Stomach smooth muscle (tissue), 2 donors: ENCODE results near the gene CTNND2.

Source experiments
- H3K27ac ChIP-seq: one replicate; pipeline ENCODE4 v1.7.0; 2013; ENCODE audit warnings: mild to moderate bottlenecking, low read length, inconsistent platforms
- H3K27me3 ChIP-seq, 2 donors: one replicate each; pipeline ENCODE4 v1.7.0; 2013; ENCODE audit warnings: low read length in 2 of 2; ENCODE audit not compliant: insufficient read depth in 2 of 2, control insufficient read depth in 1 of 2
- H3K36me3 ChIP-seq, 2 donors: one replicate each; pipeline ENCODE4 v1.7.0; 2013; ENCODE audit warnings: low read length in 2 of 2; ENCODE audit not compliant: control insufficient read depth in 2 of 2, insufficient read depth in 2 of 2
- H3K4me1 ChIP-seq: one replicate; pipeline ENCODE4 v1.7.0; 2013; ENCODE audit warnings: low read length; ENCODE audit not compliant: control insufficient read depth, insufficient read depth
- H3K4me3 ChIP-seq, 2 donors: one replicate each; pipeline ENCODE4 v1.7.0; 2013; ENCODE audit warnings: low read length in 2 of 2
- H3K9ac ChIP-seq, 2 donors: one replicate each; pipeline ENCODE4 v1.7.0; 2013; ENCODE audit warnings: low read length in 2 of 2, mild to moderate bottlenecking in 1 of 2
- H3K9me3 ChIP-seq, 2 donors: one replicate each; pipeline ENCODE4 v1.7.0; 2013; ENCODE audit warnings: low read length in 2 of 2; ENCODE audit not compliant: control insufficient read depth in 2 of 2
- donor health status: healthy.
- donor health status: Pancreatic carcinoma.

The CTNND2 gene

DNA sequence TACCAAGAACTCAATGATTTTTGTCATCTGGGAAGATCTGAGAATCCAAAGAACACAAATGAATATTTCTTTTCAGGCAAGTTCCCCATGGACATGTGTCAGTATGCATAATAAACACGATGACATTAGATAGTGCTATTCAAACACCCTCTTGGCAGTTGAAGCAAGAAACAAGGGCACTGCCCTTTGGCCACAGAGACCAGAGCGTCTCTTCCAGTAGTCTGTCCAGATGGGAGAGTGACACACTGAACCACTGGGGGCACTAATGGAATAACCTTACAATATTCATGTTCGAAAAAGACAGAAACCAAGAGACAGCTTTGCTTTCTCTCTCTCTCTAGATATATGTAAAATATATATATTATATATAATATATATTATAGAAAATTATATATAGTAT lies 301.9 kb downstream of the CTNND2 start:
- Histone ChIP-seq H3K27me3 (no peaks in the 10 kb centered on the region), H3K9me3 (no peaks in the 10 kb centered on the region), H3K4me3 (no peak overlapping the region), H3K36me3 (no peaks in the 10 kb centered on the region), H3K27ac (no peak overlapping the region), H3K4me1 (no peaks in the 10 kb centered on the region), H3K9ac (no peak overlapping the region)

DNA sequence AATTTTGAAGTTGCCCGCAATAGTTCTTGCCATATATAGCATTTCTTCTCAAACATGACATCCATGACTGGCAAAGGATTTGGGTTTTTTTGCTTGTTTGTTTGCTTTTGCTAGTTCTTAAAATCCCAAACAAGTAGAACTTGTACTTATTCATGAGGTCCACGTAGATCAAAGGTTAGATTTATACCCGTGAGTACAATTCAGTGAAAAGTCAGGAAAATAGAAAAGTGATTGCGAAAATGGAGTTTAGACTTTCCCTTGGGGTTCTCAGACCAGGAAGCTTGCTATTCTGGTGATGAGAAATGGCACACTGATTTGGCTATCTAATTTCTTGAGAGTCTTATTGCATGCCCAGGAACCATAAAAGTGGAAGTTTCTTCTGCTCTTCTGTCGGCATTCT lies 304.7 kb downstream of the CTNND2 start:
- Histone ChIP-seq H3K27ac (no peak overlapping the region), H3K9ac (no peak overlapping the region), H3K27me3 (no peaks in the 10 kb centered on the region), H3K4me1 (no peaks in the 10 kb centered on the region), H3K4me3 (no peak overlapping the region), H3K36me3 (no peaks in the 10 kb centered on the region), H3K9me3 (no peaks in the 10 kb centered on the region)

DNA sequence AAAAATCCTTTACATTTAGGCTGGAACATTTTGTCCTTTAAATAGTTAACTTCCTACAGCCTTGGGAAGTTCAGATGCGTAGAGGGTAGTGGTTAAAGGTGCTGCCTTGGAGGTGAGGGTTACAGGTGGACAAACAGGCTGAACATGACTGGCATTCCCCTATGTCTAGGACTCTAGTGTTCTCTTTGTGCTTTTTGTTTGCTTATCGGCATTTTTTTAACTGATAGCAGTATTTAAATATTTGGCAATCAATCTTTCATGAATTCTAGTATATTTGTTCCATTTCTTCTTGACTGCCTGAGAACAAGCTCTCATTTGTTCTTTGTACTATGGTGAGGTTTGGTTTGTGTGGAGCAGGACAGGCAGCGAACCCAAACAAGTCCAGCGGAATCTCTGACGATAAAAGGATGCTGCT lies 307.6 kb downstream of the CTNND2 start:
- H3K27ac ChIP-seq, result no peak overlapping the region
- no peaks in the 10 kb centered on the region for H3K4me1 ChIP-seq
- H3K9ac ChIP-seq, result no peak overlapping the region
- no peaks in the 10 kb centered on the region for H3K27me3 ChIP-seq
- no peaks in the 10 kb centered on the region for H3K9me3 ChIP-seq
- no peak overlapping the region for H3K4me3 ChIP-seq
- H3K36me3 ChIP-seq, result no peaks in the 10 kb centered on the region

DNA sequence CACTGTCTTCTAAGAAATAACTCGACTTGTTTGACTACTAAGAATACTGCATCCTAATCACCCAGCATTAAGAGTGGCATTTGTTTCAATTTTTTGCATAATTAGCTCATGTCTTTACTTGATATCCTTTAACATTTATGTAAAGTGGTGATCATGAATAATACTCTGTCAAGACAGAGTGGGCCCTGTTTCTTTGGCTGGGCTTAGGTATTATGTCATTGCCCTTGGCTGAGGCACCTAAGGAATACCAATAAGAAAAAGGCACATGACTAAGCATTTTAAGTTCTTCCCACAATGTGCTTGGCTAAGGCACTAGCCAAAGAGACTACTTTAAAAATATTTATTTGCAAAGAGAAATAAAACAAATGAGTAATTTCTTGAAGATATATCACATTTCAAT lies 308.1 kb downstream of the CTNND2 start:
- Histone ChIP-seq H3K36me3 (no peaks in the 10 kb centered on the region), H3K4me1 (no peaks in the 10 kb centered on the region), H3K9ac (no peak overlapping the region), H3K27ac (no peak overlapping the region), H3K4me3 (no peak overlapping the region), H3K27me3 (no peaks in the 10 kb centered on the region), H3K9me3 (no peaks in the 10 kb centered on the region)

DNA sequence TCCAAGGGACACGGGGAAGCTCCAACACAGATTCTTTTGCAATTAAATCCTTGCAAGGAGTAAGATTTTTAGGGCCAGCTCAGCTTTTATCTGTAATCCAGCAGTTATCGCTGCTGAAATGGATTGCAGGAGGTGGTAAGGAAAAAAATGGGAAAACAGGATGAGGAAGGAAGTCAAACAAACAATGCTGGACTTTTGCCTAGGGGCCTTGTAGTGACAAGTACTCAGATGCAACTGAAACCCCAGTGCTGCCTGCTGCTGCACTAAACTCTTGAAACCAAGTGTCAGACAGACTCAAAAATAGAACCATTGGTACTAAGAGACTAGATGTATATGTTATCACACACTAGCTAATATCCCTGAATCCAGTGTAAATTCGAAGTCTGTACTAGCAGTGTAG lies 309.2 kb downstream of the CTNND2 start:
- Histone ChIP-seq H3K27ac (no peak overlapping the region), H3K4me3 (no peak overlapping the region), H3K27me3 (no peaks in the 10 kb centered on the region), H3K36me3 (no peaks in the 10 kb centered on the region), H3K9me3 (no peaks in the 10 kb centered on the region), H3K9ac (no peak overlapping the region), H3K4me1 (no peaks in the 10 kb centered on the region)

DNA sequence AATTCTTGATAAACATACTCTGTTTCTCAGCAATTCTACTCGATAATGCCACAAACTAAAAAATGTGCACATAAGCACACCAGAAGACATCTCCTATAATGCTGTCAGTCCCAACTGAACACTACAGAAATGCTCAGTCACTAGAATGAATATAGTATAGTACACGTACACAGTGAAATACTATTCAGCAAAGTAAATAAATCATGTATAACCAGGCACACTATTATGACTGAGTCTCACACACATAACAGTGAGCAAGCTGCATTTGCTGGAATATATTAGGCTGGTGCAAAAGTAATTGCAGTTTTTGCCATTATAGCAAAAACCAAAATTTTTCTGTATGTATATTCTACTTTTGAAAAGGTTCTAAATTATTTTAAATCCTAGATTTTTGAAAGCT lies 310.2 kb downstream of the CTNND2 start:
- Histone ChIP-seq H3K36me3 (no peaks in the 10 kb centered on the region), H3K9me3 (no peaks in the 10 kb centered on the region), H3K27me3 (no peaks in the 10 kb centered on the region), H3K4me1 (no peaks in the 10 kb centered on the region), H3K4me3 (no peak overlapping the region), H3K9ac (no peak overlapping the region), H3K27ac (no peak overlapping the region)

DNA sequence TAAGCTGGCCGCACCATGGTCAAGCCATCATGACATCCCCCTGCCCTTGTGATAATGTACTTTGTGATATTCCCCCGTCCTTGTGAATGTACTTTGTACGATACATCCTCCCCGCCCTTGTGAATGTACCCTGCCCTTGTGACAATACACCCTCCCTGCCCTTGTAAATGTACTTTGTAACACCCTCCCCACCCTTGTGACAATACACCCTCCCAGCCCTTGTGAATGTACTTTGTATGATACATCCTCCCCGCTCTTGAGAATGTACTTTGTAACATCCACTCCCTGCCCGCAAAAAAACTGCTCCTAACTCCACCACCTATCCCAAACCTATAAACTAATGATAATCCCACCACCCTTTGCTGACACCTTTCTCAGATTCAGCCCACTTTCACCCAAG lies 313.8 kb downstream of the CTNND2 start:
- Histone ChIP-seq H3K36me3 (no peaks in the 10 kb centered on the region), H3K4me3 (no peak overlapping the region), H3K4me1 (no peaks in the 10 kb centered on the region), H3K9ac (no peak overlapping the region), H3K27me3 (no peaks in the 10 kb centered on the region), H3K9me3 (no peaks in the 10 kb centered on the region), H3K27ac (no peak overlapping the region)

DNA sequence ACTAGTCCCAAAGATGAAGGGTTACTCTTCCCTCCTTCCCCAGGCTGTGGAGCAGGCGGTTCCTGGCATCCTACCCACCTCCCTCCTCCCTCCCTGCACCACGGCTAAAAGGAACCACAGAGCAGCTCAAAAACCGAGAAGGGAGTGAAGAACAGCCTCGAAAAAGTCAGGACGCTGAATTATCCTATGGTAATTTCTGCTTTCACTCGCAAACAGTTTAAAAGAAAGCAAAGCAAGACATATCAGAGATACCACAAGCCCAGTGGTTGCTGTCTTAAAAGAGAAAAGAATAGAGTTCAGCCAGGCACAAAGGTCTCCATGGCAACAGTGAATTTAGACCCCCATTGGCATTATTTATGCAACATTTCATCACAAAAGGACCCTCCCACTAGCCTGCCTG lies 315.4 kb downstream of the CTNND2 start:
- H3K36me3 ChIP-seq, result no peaks in the 10 kb centered on the region
- no peaks in the 10 kb centered on the region for H3K9me3 ChIP-seq
- no peak overlapping the region for H3K27ac ChIP-seq
- H3K4me1 ChIP-seq, result no peaks in the 10 kb centered on the region
- no peaks in the 10 kb centered on the region for H3K27me3 ChIP-seq
- H3K9ac ChIP-seq, result no peak overlapping the region
- no peak overlapping the region for H3K4me3 ChIP-seq

DNA sequence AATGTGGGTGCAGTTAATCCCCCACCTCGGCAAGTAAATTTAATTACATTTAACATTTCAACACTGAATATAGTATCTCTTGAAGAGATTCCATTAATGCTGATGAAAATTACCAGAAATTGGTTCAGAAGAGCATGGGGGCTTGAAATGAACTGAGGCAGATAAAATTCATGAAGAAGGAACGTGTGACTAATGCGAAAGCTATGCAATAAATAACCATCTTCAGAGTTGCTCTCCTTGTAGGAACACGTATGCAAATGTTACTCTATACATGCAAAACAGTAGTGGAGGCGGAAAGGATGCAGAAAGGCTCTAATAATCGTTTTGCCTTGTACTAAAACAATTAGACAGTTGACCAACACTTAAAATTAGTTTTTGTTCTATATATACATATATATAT lies 320.2 kb downstream of the CTNND2 start:
- Histone ChIP-seq H3K9me3 (no peaks in the 10 kb centered on the region), H3K36me3 (no peaks in the 10 kb centered on the region), H3K27ac (no peak overlapping the region), H3K27me3 (no peaks in the 10 kb centered on the region), H3K9ac (no peak overlapping the region), H3K4me1 (no peaks in the 10 kb centered on the region), H3K4me3 (no peak overlapping the region)

DNA sequence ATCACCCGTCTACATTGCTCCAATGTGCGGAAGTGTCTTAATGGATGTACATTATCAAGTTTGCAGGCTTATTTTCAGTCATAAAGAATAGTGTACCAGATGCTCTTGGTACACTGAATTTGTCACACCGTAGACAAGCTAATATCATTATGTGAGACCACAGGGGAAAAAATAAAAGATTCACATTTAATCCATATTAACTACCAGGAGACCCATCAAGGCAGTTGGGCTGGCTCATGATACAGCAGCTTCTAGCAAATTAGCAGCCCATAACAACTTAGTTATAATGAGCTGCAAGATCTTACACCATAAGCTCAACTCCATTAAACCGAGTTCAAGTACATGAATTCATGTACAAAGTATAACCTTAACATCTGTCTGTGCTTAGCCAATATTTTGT lies 324.9 kb downstream of the CTNND2 start:
- Histone ChIP-seq H3K36me3 (no peaks in the 10 kb centered on the region), H3K4me1 (no peaks in the 10 kb centered on the region), H3K9ac (no peak overlapping the region), H3K27me3 (no peaks in the 10 kb centered on the region), H3K9me3 (no peaks in the 10 kb centered on the region), H3K4me3 (no peak overlapping the region), H3K27ac (no peak overlapping the region)

DNA sequence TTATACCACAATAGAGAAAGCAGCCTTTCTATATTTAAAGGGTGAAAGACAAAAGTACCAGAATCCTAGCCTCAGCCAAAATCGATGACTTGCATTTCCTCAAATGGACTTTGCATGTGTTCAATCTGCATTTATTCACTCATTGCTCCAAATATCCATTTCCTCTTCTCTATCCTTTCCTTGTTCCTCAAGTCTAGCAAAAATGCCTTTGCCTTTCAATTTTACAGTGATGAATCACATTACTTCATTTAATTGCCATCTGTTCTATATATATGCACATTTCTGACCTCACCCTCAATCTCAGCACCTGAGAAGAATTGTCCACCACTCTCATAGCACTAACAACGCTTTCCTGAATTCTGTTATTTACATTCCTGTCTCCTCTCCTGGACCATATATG lies 329.5 kb downstream of the CTNND2 start:
- Histone ChIP-seq H3K9me3 (no peaks in the 10 kb centered on the region), H3K4me1 (no peaks in the 10 kb centered on the region), H3K27ac (no peak overlapping the region), H3K9ac (no peak overlapping the region), H3K27me3 (no peaks in the 10 kb centered on the region), H3K4me3 (no peak overlapping the region), H3K36me3 (no peaks in the 10 kb centered on the region)
